ENCODE data around the gene NLRP3.

NLRP3 gene

GRCh38 chr1:247448107-247448791, 32.3 kb downstream of the NLRP3 start:
- H3K9ac ChIP-seq (ENCODE audit: low read depth in 1 of 2, low read length in 2 of 2) = peak overlapping the region in 1 of 2 donors; percentile 60
- H3K9me3 ChIP-seq (ENCODE audit: control insufficient read depth in 2 of 2, low read length in 2 of 2) = no peaks in the 10 kb centered on the region
- peak overlapping the region; percentile 68 to 74 for H3K4me3 ChIP-seq (ENCODE audit: low read length in 2 of 2)
- no peaks in the 10 kb centered on the region for H3K36me3 ChIP-seq (ENCODE audit: control insufficient read depth in 2 of 2, insufficient read depth in 2 of 2, low read length in 2 of 2)
- no peaks in the 10 kb centered on the region for H3K27me3 ChIP-seq (ENCODE audit: control insufficient read depth in 2 of 2, insufficient read depth in 2 of 2, low read length in 2 of 2)
- no peaks in the 10 kb centered on the region for H3K4me1 ChIP-seq (ENCODE audit: control insufficient read depth in 2 of 2, insufficient read depth in 2 of 2, low read length in 2 of 2)
- H3K27ac ChIP-seq (ENCODE audit: low read depth in 2 of 2, low read length in 2 of 2) = no peak overlapping the region

GRCh38 chr1:247451388-247452010, 35.5 kb downstream of the NLRP3 start:
- H3K27me3 ChIP-seq (ENCODE audit: control insufficient read depth in 2 of 2, insufficient read depth in 2 of 2, low read length in 2 of 2) = peaks cover 0 to 3% of the 10 kb centered on the region in 2 donors
- H3K9ac ChIP-seq (ENCODE audit: low read depth in 1 of 2, low read length in 2 of 2) = no peak overlapping the region
- no peaks in the 10 kb centered on the region for H3K9me3 ChIP-seq (ENCODE audit: control insufficient read depth in 2 of 2, low read length in 2 of 2)
- H3K36me3 ChIP-seq (ENCODE audit: control insufficient read depth in 2 of 2, insufficient read depth in 2 of 2, low read length in 2 of 2) = no peaks in the 10 kb centered on the region
- H3K27ac ChIP-seq (ENCODE audit: low read depth in 2 of 2, low read length in 2 of 2) = no peak overlapping the region
- H3K4me3 ChIP-seq (ENCODE audit: low read length in 2 of 2) = no peak overlapping the region
- no peaks in the 10 kb centered on the region for H3K4me1 ChIP-seq (ENCODE audit: control insufficient read depth in 2 of 2, insufficient read depth in 2 of 2, low read length in 2 of 2)

GRCh38 chr1:247452447-247453039, 36.6 kb downstream of the NLRP3 start:
- H3K4me3 ChIP-seq (ENCODE audit: low read length in 2 of 2) = no peak overlapping the region
- no peaks in the 10 kb centered on the region for H3K4me1 ChIP-seq (ENCODE audit: control insufficient read depth in 2 of 2, insufficient read depth in 2 of 2, low read length in 2 of 2)
- no peak overlapping the region for H3K27ac ChIP-seq (ENCODE audit: low read depth in 2 of 2, low read length in 2 of 2)
- H3K36me3 ChIP-seq (ENCODE audit: control insufficient read depth in 2 of 2, insufficient read depth in 2 of 2, low read length in 2 of 2) = no peaks in the 10 kb centered on the region
- no peaks in the 10 kb centered on the region for H3K9me3 ChIP-seq (ENCODE audit: control insufficient read depth in 2 of 2, low read length in 2 of 2)
- H3K9ac ChIP-seq (ENCODE audit: low read depth in 1 of 2, low read length in 2 of 2) = no peak overlapping the region
- H3K27me3 ChIP-seq (ENCODE audit: control insufficient read depth in 2 of 2, insufficient read depth in 2 of 2, low read length in 2 of 2) = peaks cover 0 to 3% of the 10 kb centered on the region in 2 donors

- H3K27ac ChIP-seq (ENCODE audit: low read depth in 2 of 2, low read length in 2 of 2) = no peak overlapping the region
- H3K27me3 ChIP-seq (ENCODE audit: control insufficient read depth in 2 of 2, insufficient read depth in 2 of 2, low read length in 2 of 2) = peaks cover 0 to 3% of the 10 kb centered on the region in 2 donors
- H3K9ac ChIP-seq (ENCODE audit: low read depth in 1 of 2, low read length in 2 of 2) = no peak overlapping the region
- H3K9me3 ChIP-seq (ENCODE audit: control insufficient read depth in 2 of 2, low read length in 2 of 2) = no peaks in the 10 kb centered on the region
- H3K4me3 ChIP-seq (ENCODE audit: low read length in 2 of 2) = no peak overlapping the region
- H3K36me3 ChIP-seq (ENCODE audit: control insufficient read depth in 2 of 2, insufficient read depth in 2 of 2, low read length in 2 of 2) = no peaks in the 10 kb centered on the region
- H3K4me1 ChIP-seq (ENCODE audit: control insufficient read depth in 2 of 2, insufficient read depth in 2 of 2, low read length in 2 of 2) = no peaks in the 10 kb centered on the region
These were observed 37.3 kb downstream of the NLRP3 start for GRCh38 chr1:247453245-247453644.

GRCh38 chr1:247453997-247454396, 38.0 kb downstream of the NLRP3 start:
- no peaks in the 10 kb centered on the region for H3K36me3 ChIP-seq (ENCODE audit: control insufficient read depth in 2 of 2, insufficient read depth in 2 of 2, low read length in 2 of 2)
- no peak overlapping the region for H3K4me3 ChIP-seq (ENCODE audit: low read length in 2 of 2)
- peaks cover 0 to 3% of the 10 kb centered on the region in 2 donors for H3K27me3 ChIP-seq (ENCODE audit: control insufficient read depth in 2 of 2, insufficient read depth in 2 of 2, low read length in 2 of 2)
- no peaks in the 10 kb centered on the region for H3K4me1 ChIP-seq (ENCODE audit: control insufficient read depth in 2 of 2, insufficient read depth in 2 of 2, low read length in 2 of 2)
- H3K9ac ChIP-seq (ENCODE audit: low read depth in 1 of 2, low read length in 2 of 2) = no peak overlapping the region
- H3K9me3 ChIP-seq (ENCODE audit: control insufficient read depth in 2 of 2, low read length in 2 of 2) = no peaks in the 10 kb centered on the region
- H3K27ac ChIP-seq (ENCODE audit: low read depth in 2 of 2, low read length in 2 of 2) = no peak overlapping the region

GRCh38 chr1:247456021-247456420, 40.0 kb downstream of the NLRP3 start:
- Histone ChIP-seq H3K9ac (ENCODE audit: low read depth in 1 of 2, low read length in 2 of 2) (no peak overlapping the region), H3K36me3 (ENCODE audit: control insufficient read depth in 2 of 2, insufficient read depth in 2 of 2, low read length in 2 of 2) (no peaks in the 10 kb centered on the region), H3K27me3 (ENCODE audit: control insufficient read depth in 2 of 2, insufficient read depth in 2 of 2, low read length in 2 of 2) (peaks cover 0 to 3% of the 10 kb centered on the region in 2 donors), H3K4me1 (ENCODE audit: control insufficient read depth in 2 of 2, insufficient read depth in 2 of 2, low read length in 2 of 2) (no peaks in the 10 kb centered on the region), H3K27ac (ENCODE audit: low read depth in 2 of 2, low read length in 2 of 2) (no peak overlapping the region), H3K9me3 (ENCODE audit: control insufficient read depth in 2 of 2, low read length in 2 of 2) (no peaks in the 10 kb centered on the region), H3K4me3 (ENCODE audit: low read length in 2 of 2) (no peak overlapping the region)

- Histone ChIP-seq H3K27ac (ENCODE audit: low read depth in 2 of 2, low read length in 2 of 2) (no peak overlapping the region), H3K9me3 (ENCODE audit: control insufficient read depth in 2 of 2, low read length in 2 of 2) (no peaks in the 10 kb centered on the region), H3K36me3 (ENCODE audit: control insufficient read depth in 2 of 2, insufficient read depth in 2 of 2, low read length in 2 of 2) (no peaks in the 10 kb centered on the region), H3K9ac (ENCODE audit: low read depth in 1 of 2, low read length in 2 of 2) (no peak overlapping the region), H3K27me3 (ENCODE audit: control insufficient read depth in 2 of 2, insufficient read depth in 2 of 2, low read length in 2 of 2) (peaks cover 0 to 3% of the 10 kb centered on the region in 2 donors), H3K4me3 (ENCODE audit: low read length in 2 of 2) (no peak overlapping the region), H3K4me1 (ENCODE audit: control insufficient read depth in 2 of 2, insufficient read depth in 2 of 2, low read length in 2 of 2) (no peaks in the 10 kb centered on the region)
These were observed 41.1 kb downstream of the NLRP3 start for GRCh38 chr1:247456914-247457639.

- Histone ChIP-seq H3K9ac (ENCODE audit: low read depth in 1 of 2, low read length in 2 of 2) (no peak overlapping the region), H3K4me1 (ENCODE audit: control insufficient read depth in 2 of 2, insufficient read depth in 2 of 2, low read length in 2 of 2) (no peaks in the 10 kb centered on the region), H3K36me3 (ENCODE audit: control insufficient read depth in 2 of 2, insufficient read depth in 2 of 2, low read length in 2 of 2) (no peaks in the 10 kb centered on the region), H3K27ac (ENCODE audit: low read depth in 2 of 2, low read length in 2 of 2) (no peak overlapping the region), H3K4me3 (ENCODE audit: low read length in 2 of 2) (no peak overlapping the region), H3K27me3 (ENCODE audit: control insufficient read depth in 2 of 2, insufficient read depth in 2 of 2, low read length in 2 of 2) (no peaks in the 10 kb centered on the region), H3K9me3 (ENCODE audit: control insufficient read depth in 2 of 2, low read length in 2 of 2) (no peaks in the 10 kb centered on the region)
These were observed 43.5 kb downstream of the NLRP3 start for GRCh38 chr1:247459507-247459906.

GRCh38 chr1:247465796-247466195, 49.8 kb downstream of the NLRP3 start:
- Histone ChIP-seq H3K27me3 (ENCODE audit: control insufficient read depth in 2 of 2, insufficient read depth in 2 of 2, low read length in 2 of 2) (no peaks in the 10 kb centered on the region), H3K27ac (ENCODE audit: low read depth in 2 of 2, low read length in 2 of 2) (no peak overlapping the region), H3K9me3 (ENCODE audit: control insufficient read depth in 2 of 2, low read length in 2 of 2) (no peaks in the 10 kb centered on the region), H3K4me3 (ENCODE audit: low read length in 2 of 2) (no peak overlapping the region), H3K4me1 (ENCODE audit: control insufficient read depth in 2 of 2, insufficient read depth in 2 of 2, low read length in 2 of 2) (no peaks in the 10 kb centered on the region), H3K36me3 (ENCODE audit: control insufficient read depth in 2 of 2, insufficient read depth in 2 of 2, low read length in 2 of 2) (no peaks in the 10 kb centered on the region), H3K9ac (ENCODE audit: low read depth in 1 of 2, low read length in 2 of 2) (no peak overlapping the region)

- H3K27me3 ChIP-seq (ENCODE audit: control insufficient read depth in 2 of 2, insufficient read depth in 2 of 2, low read length in 2 of 2) = no peaks in the 10 kb centered on the region
- no peak overlapping the region for H3K27ac ChIP-seq (ENCODE audit: low read depth in 2 of 2, low read length in 2 of 2)
- no peaks in the 10 kb centered on the region for H3K4me1 ChIP-seq (ENCODE audit: control insufficient read depth in 2 of 2, insufficient read depth in 2 of 2, low read length in 2 of 2)
- H3K4me3 ChIP-seq (ENCODE audit: low read length in 2 of 2) = no peak overlapping the region
- H3K9ac ChIP-seq (ENCODE audit: low read depth in 1 of 2, low read length in 2 of 2) = no peak overlapping the region
- no peaks in the 10 kb centered on the region for H3K36me3 ChIP-seq (ENCODE audit: control insufficient read depth in 2 of 2, insufficient read depth in 2 of 2, low read length in 2 of 2)
- H3K9me3 ChIP-seq (ENCODE audit: control insufficient read depth in 2 of 2, low read length in 2 of 2) = no peaks in the 10 kb centered on the region
These were observed 51.2 kb downstream of the NLRP3 start for GRCh38 chr1:247467129-247467528.

Measured in mucosa of rectum (tissue), 2 donors.